LNCAP (cell line): ENCODE measurements around the gene SENP8.

ENCODE experiments used
- CTCF ChIP-seq: fragments of 450-650 bp; IDR thresholded peaks from 2 replicates; pipeline ENCODE4 v1.5.1; 2017; ENCODE audit warnings: mild to moderate bottlenecking

SENP8 gene

DNA sequence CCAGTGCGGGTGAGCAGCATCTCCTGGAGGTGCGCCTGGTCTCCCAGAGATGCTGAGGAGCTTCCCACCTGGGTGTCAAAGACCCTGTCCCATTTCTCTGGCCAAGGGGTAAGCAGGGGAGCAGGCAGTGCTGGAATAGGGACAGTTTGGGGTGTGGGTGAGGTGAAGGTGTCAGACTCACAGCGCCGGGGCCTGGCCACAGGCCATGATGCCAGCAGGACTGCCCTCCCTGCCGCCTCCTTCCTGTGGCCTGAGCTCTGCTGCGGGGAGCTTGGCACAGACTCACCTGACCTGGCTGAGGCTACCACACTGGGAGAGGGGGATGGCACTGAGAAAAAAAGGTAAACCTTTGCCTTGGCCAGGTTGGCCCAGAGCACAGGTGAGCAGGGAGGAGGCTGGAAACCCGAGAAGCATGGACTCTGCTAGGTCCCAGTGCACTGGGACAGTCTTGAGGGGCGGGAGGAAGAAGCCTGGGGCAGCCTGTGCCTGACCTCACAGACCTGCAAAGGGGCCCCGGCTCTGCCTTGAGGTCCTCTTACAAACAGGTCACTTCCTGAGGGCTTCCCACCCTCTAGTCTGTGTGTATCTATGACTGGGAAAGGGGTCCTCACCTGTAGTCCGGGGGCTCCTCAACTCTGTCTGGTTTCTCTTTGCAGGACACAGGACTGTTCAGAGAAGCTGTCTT, 51.2 kb downstream of the SENP8 start:
- no peak for TF ChIP-seq CTCF

DNA sequence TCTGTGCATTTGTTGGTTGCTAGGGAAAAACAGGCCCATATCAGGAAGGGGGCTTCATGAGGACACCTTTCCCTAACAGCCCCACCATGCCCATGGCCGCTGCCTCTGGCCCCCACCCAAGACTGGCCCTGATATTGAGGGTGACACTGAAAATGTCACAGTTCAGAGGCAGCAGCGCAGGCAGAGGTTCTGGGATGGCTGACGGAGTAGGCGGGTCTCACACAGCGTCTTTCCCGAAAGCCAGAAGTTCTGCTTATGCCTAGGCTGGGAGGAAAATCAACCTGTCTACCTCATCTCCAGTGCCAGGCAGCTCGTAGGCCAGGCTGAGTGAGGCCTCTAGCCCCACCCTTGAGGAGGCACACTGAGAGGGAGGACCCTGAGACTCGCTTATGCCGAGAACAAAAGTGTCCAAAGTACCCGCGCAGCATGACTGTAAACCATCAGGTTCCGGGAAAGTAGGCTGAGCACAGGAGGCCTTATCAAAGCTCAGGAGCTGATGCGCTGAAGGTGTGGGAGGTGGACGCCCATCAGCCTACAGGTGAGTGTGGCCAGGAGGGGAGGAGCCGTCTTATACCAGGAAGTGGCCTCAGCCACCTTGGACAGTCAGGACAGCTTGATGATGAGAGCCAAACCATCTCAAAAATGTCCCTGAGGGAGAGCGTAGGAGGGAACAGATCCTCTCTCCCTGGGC, 51.9 kb downstream of the SENP8 start:
- no peak for TF ChIP-seq CTCF

DNA sequence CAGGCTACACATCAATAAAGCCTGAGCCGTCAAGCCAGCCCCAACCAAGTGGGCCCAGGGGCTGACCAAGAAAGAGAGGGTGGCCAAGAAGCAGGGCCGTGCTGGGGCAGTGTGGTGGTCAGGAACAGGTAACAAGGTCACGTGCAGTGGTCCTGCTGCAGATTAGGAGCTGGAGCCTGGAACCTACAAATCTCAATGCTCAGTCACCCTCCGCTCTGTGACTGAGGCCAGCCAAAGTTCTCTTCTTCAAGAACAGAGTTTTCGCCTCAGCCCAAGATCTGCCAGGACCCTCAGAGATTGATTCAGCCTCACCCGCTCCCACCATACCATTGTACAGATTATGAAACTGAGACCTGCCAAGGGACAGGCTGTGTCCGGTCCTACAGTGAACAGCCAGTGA, 52.5 kb downstream of the SENP8 start:
- TF ChIP-seq CTCF: no peak

DNA sequence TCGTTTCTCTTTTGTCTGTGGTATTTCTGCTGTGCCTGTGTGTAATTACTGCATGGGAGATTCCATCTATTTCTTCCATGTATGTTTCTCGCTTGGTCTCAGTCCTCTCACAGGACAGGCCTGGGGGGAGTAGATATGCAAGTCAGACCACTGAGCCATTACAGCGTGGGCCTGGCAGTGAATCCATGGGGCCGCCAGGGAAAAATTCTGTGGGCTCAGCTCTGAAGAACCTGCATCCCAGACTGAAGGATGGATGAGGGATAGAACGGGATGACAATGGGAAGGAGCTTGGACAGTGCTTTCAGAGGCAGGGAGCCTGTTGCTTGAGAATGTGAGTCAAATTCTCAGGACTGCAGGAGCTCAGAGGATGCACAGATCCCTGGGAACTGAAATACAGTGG, 54.6 kb downstream of the SENP8 start:
- TF ChIP-seq CTCF: no peak

- no peak for TF ChIP-seq CTCF
Observed at GRCh38 chr15:72173401-72173800, 55.2 kb downstream of the SENP8 start.

- TF ChIP-seq CTCF: no peak
Observed at GRCh38 chr15:72173864-72174550, 55.8 kb downstream of the SENP8 start.

DNA sequence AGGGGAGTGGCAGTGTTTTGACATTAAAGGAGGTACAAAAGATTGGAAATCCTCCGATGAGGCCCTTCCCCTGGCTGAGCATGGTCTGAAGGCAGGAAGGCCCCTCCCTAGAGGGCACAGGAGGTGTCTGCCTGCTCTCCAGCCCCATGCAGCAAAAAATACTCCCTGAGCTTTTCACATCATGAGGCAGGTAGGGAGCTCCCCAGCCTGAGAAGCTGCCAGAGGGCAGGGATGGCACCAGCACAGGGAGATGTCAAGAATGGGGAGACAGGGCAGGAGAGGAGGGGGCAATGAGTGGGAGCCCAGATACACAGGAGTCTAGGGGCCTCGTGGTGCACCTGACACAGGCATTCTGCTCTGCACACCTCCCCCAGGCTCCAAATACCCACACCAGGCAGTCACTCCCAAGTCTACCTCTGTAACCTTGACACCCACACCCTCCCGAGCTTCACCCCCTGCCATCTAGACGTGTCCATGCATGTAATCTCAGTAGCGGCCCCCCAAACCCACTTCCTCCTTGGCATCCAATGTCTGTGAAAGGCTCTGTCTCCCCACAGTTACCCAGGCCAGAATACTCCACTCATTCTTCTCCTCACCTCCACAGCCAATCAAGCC, 56.5 kb downstream of the SENP8 start:
- no peak for TF ChIP-seq CTCF
